T-helper 1 cell treated with Interleukin-12 subunit alpha and Interleukin-12 subunit beta and Interleukin-4 antibody, amounts not matched to agents 30 μg/mL and 1 μg/mL, for 36 hours (primary cell): ENCODE data around the gene KCNAB1.

Source experiments
- H3K27ac Mint-ChIP-seq: one replicate; pipeline ENCODE4 v1.8.0; 2021; ENCODE audit warnings: mild to moderate bottlenecking, mixed read lengths
- H3K27me3 Mint-ChIP-seq: one replicate; pipeline ENCODE4 v1.8.0; 2021; ENCODE audit warnings: low read depth, mixed read lengths
- H3K36me3 Mint-ChIP-seq: one replicate; pipeline ENCODE4 v1.8.0; 2021; ENCODE audit warnings: low read depth, mixed read lengths
- H3K4me1 Mint-ChIP-seq: one replicate; pipeline ENCODE4 v1.8.0; 2021; ENCODE audit warnings: low read depth, mixed read lengths
- H3K4me3 Mint-ChIP-seq: one replicate; pipeline ENCODE4 v1.8.0; 2021; ENCODE audit warnings: mild to moderate bottlenecking, moderate library complexity, mixed read lengths
- H3K9me3 Mint-ChIP-seq: one replicate; pipeline ENCODE4 v1.8.0; 2021; ENCODE audit warnings: mixed read lengths

The KCNAB1 gene

GRCh38 chr3:156373095-156373494, 252.7 kb downstream of the KCNAB1 start:
- no peaks in the 10 kb centered on the region for H3K36me3 Mint-ChIP-seq
- H3K4me1 Mint-ChIP-seq = no peaks in the 10 kb centered on the region
- peaks cover 35% of the 10 kb centered on the region for H3K27me3 Mint-ChIP-seq
- no peaks in the 10 kb centered on the region for H3K9me3 Mint-ChIP-seq
- H3K27ac Mint-ChIP-seq = no peak overlapping the region
- H3K4me3 Mint-ChIP-seq = no peak overlapping the region

DNA sequence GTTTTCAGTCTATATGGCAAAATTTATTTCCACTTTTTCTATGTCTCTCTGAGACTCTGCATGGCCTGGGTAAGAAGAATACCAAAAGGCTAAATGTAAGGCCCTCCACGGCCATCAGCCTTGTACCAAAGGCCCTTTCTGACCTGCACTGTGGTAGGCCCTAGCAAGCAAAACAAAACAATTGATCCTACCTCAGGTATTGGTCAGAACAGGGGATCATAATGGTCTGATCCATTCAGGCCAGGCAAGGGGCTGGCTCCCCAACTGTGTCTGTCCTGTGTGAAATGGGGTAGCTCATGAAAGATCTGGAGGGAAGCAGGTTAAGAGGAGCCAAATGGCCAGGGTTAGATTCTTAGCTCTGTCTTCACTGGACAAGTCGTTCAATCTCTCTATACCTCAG, 253.3 kb downstream of the KCNAB1 start:
- peaks cover 34% of the 10 kb centered on the region for H3K27me3 Mint-ChIP-seq
- H3K27ac Mint-ChIP-seq = no peak overlapping the region
- no peaks in the 10 kb centered on the region for H3K4me1 Mint-ChIP-seq
- no peaks in the 10 kb centered on the region for H3K9me3 Mint-ChIP-seq
- no peaks in the 10 kb centered on the region for H3K36me3 Mint-ChIP-seq
- no peak overlapping the region for H3K4me3 Mint-ChIP-seq

DNA sequence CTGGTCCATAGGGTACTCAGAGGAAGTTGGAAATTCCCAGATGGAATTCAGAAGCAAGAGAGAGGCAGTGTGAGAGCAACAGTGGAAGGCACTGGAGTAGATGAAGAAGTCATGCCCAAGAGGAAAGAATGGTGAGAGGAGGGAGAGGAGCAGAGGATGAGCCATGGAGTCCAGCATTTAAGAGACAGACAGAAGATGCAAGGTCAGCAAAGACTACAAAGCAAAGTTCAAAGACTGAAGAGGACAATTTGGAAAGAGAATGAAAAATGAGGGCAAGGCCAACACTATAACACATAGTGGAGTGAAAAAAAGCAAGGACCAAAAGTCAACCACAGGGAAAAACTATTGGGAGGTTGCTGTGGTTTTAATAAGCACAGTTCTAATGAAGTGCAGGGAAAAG, 255.8 kb downstream of the KCNAB1 start:
- Mint-ChIP-seq H3K36me3 (no peaks in the 10 kb centered on the region), H3K27ac (no peak overlapping the region), H3K27me3 (peaks cover 38% of the 10 kb centered on the region), H3K9me3 (no peaks in the 10 kb centered on the region), H3K4me3 (no peak overlapping the region), H3K4me1 (no peaks in the 10 kb centered on the region)

DNA sequence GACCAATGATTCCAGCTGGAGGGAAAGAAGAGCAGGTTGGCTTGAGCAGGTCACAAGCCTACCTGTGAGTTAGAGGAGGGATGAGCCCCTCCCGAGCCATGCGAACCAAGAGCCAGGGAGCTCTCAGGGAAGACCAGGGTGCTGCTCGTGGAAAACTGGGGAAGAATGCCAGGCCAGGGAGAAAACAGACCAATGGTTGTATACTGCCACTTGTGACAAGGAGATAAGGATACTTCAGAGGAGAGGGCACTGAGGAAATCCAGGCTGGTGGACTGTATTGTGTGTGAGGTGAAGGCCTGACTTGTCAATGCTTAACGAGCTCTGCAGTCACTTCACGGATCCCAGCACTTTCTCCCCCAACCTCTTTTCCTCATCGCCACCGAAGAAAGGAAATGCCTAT, 256.9 kb downstream of the KCNAB1 start:
- Mint-ChIP-seq H3K27me3 (peaks cover 39% of the 10 kb centered on the region), H3K9me3 (no peaks in the 10 kb centered on the region), H3K27ac (no peak overlapping the region), H3K4me3 (no peak overlapping the region), H3K36me3 (no peaks in the 10 kb centered on the region), H3K4me1 (no peaks in the 10 kb centered on the region)

DNA sequence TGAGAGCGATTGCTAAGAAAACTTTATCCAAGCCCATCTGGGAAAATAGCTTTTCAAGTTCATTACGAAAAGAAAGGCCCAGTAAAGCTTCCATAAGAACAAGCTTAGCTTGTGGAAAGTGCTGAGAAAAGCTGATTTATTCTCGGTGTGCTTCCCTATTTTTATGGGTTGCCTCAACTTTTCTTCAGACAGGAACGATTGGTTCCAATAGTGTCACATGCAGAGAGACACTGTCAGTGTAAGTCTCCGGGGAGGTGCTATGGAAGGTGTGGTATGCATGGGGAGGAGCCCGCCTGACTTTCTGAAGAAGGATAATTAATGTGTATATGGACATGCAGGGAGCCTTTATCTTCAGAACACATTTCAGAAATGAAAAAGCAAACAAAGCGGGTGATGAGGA, 257.3 kb downstream of the KCNAB1 start:
- Mint-ChIP-seq H3K9me3 (no peaks in the 10 kb centered on the region), H3K4me3 (no peak overlapping the region), H3K36me3 (no peaks in the 10 kb centered on the region), H3K27ac (no peak overlapping the region), H3K4me1 (no peaks in the 10 kb centered on the region), H3K27me3 (peaks cover 39% of the 10 kb centered on the region)

DNA sequence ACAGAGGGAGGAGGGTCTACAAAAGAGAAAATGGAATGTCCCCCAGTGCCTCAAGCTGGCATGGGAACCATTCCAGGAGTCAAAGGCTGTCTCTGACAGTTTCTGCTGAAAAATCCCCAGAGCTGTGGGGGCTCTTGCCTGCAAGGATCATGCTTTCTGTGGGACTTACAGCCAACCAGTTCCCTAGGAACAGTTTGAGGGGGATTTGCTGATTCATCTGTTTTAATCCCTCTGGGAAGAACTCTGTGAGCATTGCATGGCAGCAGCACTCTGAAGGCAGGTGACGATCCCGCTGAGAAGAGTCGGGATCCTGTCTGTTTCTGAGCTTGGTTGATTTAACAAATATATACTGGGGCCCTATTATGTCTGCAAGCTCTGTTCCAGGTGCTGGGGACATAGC, 258.5 kb downstream of the KCNAB1 start:
- Mint-ChIP-seq H3K4me1 (no peaks in the 10 kb centered on the region), H3K9me3 (no peaks in the 10 kb centered on the region), H3K36me3 (no peaks in the 10 kb centered on the region), H3K4me3 (no peak overlapping the region), H3K27ac (no peak overlapping the region), H3K27me3 (peaks cover 39% of the 10 kb centered on the region)

DNA sequence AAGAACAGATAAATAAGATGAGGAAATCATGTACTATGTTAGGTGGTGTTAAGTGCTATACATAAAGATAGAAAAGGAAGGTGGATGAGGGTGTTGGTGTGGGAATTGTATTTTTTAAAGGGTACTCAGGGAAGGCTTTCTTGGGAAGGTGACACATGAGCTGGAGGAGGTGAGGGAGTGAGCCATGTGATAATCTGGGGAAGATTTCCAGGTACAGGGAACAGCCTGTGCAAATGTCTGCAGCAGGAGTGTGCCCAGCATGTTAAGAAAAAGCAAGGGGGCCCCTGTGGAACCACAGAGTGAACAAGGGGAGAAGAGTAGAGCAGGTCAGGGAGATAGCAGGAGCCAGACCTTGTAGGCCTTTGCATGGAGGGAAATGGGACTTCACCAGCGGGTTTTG, 258.9 kb downstream of the KCNAB1 start:
- no peak overlapping the region for H3K4me3 Mint-ChIP-seq
- no peak overlapping the region for H3K27ac Mint-ChIP-seq
- H3K27me3 Mint-ChIP-seq = peaks cover 41% of the 10 kb centered on the region
- H3K9me3 Mint-ChIP-seq = no peaks in the 10 kb centered on the region
- H3K36me3 Mint-ChIP-seq = no peaks in the 10 kb centered on the region
- no peaks in the 10 kb centered on the region for H3K4me1 Mint-ChIP-seq

DNA sequence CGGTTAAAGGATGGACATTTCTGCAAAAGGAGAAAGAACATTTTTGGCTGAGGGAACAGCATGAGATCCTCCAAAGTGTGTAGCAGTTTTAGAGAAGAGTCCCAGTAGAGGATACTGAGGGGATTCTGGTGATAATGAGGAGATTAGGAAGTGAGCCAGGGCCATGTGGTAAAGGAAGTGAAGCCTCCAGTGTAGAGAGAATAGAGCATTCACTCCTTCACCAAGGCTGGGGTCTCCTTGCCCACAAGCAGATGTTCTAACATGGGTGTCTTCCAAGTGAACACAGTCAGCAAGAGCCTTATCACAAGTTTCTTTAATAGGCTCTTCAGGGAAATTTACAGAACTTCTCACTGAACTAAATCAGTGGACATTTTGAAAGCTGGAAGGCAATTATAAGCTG, 260.9 kb downstream of the KCNAB1 start:
- Mint-ChIP-seq H3K9me3 (no peaks in the 10 kb centered on the region), H3K27me3 (peaks cover 48% of the 10 kb centered on the region), H3K4me1 (no peaks in the 10 kb centered on the region), H3K4me3 (no peak overlapping the region), H3K36me3 (no peaks in the 10 kb centered on the region), H3K27ac (no peak overlapping the region)

- Mint-ChIP-seq H3K4me3 (no peak overlapping the region), H3K27me3 (peaks cover 40% of the 10 kb centered on the region), H3K27ac (no peak overlapping the region), H3K36me3 (no peaks in the 10 kb centered on the region), H3K9me3 (no peaks in the 10 kb centered on the region), H3K4me1 (no peaks in the 10 kb centered on the region)
Measured at GRCh38 chr3:156382458-156383346, 262.3 kb downstream of the KCNAB1 start.

- no peak overlapping the region for H3K4me3 Mint-ChIP-seq
- H3K4me1 Mint-ChIP-seq = no peaks in the 10 kb centered on the region
- no peaks in the 10 kb centered on the region for H3K9me3 Mint-ChIP-seq
- no peak overlapping the region for H3K27ac Mint-ChIP-seq
- no peaks in the 10 kb centered on the region for H3K36me3 Mint-ChIP-seq
- H3K27me3 Mint-ChIP-seq = peaks cover 39% of the 10 kb centered on the region
Measured at GRCh38 chr3:156383441-156384025, 263.2 kb downstream of the KCNAB1 start.

DNA sequence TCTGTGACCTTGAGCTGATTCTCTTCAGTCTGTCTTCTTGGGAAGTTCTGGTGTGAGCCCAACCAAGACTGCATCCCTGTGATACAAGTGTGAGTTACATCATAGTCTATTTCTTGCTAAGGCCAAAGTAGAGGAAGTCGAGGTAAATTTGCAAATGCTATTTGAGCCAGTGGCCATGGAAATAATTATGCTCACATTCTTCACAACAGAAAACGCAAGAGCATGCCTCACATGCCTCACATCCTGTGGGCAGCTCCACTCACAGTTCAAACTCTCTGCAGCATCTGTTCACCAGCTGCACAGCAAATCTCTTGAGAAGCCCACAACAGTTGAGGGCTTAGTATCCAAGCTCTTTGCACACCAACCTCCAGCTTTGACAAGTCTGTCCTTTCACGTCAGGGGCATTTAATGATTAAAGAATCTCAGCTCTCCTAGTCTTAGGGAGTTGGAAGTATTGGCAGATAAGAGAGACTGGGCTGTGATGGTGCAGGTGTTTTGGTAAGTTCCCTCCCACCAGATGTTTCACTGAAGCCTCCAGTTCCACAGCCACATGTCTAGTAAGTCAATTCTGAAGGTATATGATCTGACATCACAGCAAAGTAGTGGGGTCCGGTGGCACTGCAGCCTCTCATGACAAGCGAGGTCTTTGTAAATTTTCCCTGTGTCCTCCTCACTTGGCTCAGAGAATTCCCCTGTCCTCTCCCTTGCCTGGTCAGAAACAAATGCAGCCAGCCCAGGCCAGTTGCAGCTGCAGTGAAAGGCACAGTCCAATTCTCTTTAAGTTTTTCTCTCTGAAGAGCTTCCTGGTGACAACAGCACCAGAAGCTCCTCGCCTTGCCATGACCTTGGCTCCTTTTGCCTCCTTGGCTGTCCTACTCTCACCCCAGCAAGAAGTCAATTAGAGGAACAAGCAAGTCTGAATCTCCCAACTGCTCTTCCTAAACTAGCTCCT, 268.4 kb downstream of the KCNAB1 start:
- Mint-ChIP-seq H3K9me3 (no peaks in the 10 kb centered on the region), H3K4me3 (no peak overlapping the region), H3K36me3 (no peaks in the 10 kb centered on the region)

GRCh38 chr3:156389449-156389950, 269.1 kb downstream of the KCNAB1 start:
- no peaks in the 10 kb centered on the region for H3K4me1 Mint-ChIP-seq
- peaks cover 46% of the 10 kb centered on the region for H3K27me3 Mint-ChIP-seq

More for the DNA sequence above, 268.4 kb downstream of the KCNAB1 start:
- peaks cover 49% of the 10 kb centered on the region for H3K27me3 Mint-ChIP-seq
- H3K27ac Mint-ChIP-seq = no peak overlapping the region
- H3K4me1 Mint-ChIP-seq = no peaks in the 10 kb centered on the region

DNA sequence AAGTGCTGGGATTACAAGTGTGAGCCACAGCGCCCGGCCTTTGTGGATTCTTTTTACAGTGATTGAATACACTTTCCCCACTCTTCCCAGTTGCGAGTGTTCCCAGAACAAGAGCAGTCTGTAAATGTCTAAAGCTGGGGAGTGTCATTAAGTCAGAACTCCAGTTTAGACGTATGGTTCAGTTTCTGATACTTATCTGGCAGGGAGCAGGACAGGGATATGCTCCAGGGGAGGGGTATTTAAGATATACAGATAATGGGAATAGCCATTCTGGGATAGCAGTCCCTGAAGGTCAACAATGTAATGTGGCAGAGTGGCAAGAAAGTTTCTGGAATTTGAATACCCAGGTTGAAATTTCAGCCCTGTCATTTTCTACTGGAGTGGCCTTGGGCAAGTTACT, 270.5 kb downstream of the KCNAB1 start:
- H3K9me3 Mint-ChIP-seq = no peaks in the 10 kb centered on the region
- no peak overlapping the region for H3K4me3 Mint-ChIP-seq

More at GRCh38 chr3:156389449-156389950, 269.1 kb downstream of the KCNAB1 start:
- no peaks in the 10 kb centered on the region for H3K9me3 Mint-ChIP-seq
- no peaks in the 10 kb centered on the region for H3K36me3 Mint-ChIP-seq
- no peak overlapping the region for H3K4me3 Mint-ChIP-seq
- H3K27ac Mint-ChIP-seq = no peak overlapping the region

DNA sequence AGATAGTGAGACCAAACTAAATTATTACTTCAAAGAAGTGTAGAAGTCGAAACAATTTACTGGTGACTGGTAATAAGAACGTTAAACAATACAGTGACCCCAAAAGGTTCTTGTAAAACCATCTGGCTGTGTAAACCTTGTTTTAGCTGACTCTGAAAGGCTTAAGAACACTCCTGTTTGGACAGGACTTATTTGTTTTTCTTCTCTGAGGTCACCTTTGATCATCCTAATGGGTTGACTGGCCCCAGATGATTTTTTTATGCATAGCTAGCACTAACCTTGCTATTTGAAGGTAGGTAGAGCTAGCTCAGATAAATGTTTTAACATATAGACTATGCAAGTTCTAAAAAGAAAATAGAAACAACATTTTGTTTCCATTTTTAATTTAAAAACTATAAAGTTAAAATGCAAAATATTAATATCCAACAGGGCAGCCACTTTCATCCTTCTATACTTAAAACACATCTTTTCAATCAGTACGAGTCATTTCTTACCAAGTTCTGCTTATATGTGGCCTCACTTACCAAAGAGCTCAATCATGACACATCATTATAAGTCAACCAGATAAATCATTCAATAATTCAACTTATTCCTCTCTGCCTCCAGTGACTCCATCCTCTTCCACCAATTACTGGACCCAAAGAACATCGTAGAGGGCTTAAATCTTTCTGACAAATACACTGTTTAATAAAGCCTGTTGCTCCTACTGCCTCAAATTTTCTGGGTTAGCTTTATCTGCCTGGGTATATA, 275.8 kb downstream of the KCNAB1 start:
- Mint-ChIP-seq H3K27ac (no peak overlapping the region), H3K4me1 (no peaks in the 10 kb centered on the region), H3K9me3 (no peaks in the 10 kb centered on the region), H3K4me3 (no peak overlapping the region), H3K36me3 (no peaks in the 10 kb centered on the region), H3K27me3 (peaks cover 34% of the 10 kb centered on the region)

More for the DNA sequence above, 270.5 kb downstream of the KCNAB1 start:
- Mint-ChIP-seq H3K27me3 (peaks cover 40% of the 10 kb centered on the region), H3K4me1 (no peaks in the 10 kb centered on the region), H3K27ac (no peak overlapping the region), H3K36me3 (no peaks in the 10 kb centered on the region)
